ENCODE measurements around the gene SLC12A9. TPM values are rescaled to one million over a fixed set of nuclear protein-coding genes. Genes with fewer than 3 reads are reported as not detected.
A peak's percentile ranks its signal among the peaks of the same experiment; 100 is the strongest.

Gene SLC12A9
- total RNA-seq, 3 donors from 2014 or later: 13.3 to 18.0 (median 16.7) TPM

DNA sequence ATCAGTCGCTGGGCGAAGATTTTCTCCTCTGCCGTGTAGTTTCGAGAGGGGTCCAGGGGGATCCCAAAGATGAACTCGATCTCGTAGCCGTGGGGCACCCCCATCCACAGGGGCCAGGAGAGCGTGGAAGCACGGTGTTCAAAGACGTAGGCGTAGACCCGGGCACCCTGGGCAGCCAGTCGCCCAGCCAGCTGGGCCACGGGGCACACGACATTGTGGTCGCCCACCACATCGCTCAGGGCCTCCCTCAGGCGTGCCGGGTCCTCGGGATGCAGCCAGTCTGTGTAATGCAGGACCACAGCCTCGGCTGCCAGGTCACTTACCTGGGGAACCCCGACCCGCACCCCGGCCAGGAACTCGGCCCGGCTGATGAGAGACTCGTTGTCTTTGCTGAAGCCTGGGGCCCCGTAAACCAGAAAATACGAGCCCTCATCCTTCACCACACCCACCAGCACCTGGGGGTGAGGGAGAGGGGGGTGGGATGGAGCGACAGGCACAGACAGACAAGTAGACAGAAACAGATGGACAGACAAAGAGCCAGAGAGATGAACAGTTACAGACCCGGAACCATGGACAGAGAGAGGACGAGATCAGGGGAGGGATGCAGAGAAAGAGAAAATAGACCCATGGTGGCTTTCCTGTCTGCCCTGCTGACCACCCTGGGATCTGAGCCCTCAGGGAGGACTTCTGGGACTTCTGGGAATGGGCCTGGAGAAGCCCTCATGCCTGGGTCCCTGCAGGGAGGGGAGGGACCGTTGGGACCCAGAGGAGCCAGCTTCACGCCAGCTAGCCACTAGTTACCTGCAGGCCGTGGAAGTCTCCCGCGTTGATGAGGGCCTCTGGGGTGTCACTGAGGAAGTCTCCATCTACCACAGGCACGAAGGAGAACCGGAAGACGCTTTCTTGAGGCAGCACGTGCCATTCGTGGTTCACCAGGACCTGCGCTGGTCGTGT lies 40.1 kb downstream of the SLC12A9 start:
- DNase-seq (ENCODE audit: low spot score in 2 of 2): no peak
- H3K27me3 ChIP-seq: peaks cover 4 to 23% of the 10 kb centered on the region in 2 donors
- no peak overlapping the region for H3K27ac ChIP-seq
- TF ChIP-seq CTCF (IDR thresholded peaks at IDR 0.05) (no peak), POLR2AphosphoS5 (IDR thresholded peaks at IDR 0.05) (no peak), POLR2A (IDR thresholded peaks at IDR 0.05) (no peak)
- intact Hi-C loops (cut with DNase I; ENCODE audit: low total_unique reads): no loop called here
- H3K9me3 ChIP-seq: no peaks in the 10 kb centered on the region
- H3K4me3 ChIP-seq: no peak overlapping the region
- H3K4me1 ChIP-seq: peaks cover 0 to 10% of the 10 kb centered on the region in 2 donors
- H3K36me3 ChIP-seq: no peaks in the 10 kb centered on the region

GRCh38 chr7:100893318-100893895 lies 40.9 kb downstream of the SLC12A9 start:
- H3K4me1 ChIP-seq: peaks cover 0 to 10% of the 10 kb centered on the region in 2 donors
- intact Hi-C loops (cut with DNase I; ENCODE audit: low total_unique reads): no loop called here
- no peaks in the 10 kb centered on the region for H3K9me3 ChIP-seq
- TF ChIP-seq CTCF (IDR thresholded peaks at IDR 0.05) (no peak), POLR2AphosphoS5 (IDR thresholded peaks at IDR 0.05) (no peak), POLR2A (IDR thresholded peaks at IDR 0.05) (no peak)
- no peak overlapping the region for H3K4me3 ChIP-seq
- no peaks in the 10 kb centered on the region for H3K36me3 ChIP-seq
- peaks cover 4 to 28% of the 10 kb centered on the region in 2 donors for H3K27me3 ChIP-seq
- H3K27ac ChIP-seq: no peak overlapping the region
- no peak for DNase-seq (ENCODE audit: low spot score in 2 of 2)

DNA sequence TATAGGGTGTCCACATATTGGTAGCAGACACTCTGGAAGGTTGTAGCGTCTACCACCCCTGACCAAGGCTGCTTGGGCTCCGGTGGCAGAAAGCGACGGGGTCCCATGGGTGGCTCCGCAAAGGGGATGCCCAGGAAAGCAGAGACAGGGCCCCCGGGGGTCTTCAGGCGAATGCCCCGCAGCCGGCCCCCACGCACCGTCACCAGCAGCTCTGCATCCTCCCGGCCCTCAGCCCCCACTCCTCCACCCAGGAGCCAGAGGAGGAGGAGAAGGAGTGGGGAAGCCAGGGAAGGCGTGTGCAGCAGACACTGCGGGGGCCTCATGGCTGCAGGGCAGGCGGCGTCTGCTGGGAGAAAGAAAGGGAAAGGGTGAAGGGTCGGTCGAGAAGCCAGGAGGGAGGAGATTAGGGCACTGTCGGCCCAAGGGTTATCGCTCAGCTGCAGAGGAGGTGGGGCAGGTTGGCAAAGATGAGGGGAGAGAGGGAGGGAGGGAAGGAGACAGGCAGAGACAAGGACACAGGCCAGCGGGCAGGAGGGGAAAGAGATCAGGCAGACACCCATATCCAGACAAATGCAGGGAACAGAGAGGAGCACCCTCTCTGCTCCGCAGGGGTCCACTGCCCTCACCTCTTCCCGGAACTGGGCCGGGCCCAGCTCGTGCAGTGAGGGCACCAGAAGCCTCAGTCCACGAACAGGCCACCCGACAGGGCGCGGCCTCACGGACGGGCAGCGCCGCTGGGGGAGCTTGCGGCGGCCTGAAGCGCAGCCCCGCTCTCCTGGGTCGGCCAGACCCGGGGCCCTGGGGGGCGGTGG lies 41.6 kb downstream of the SLC12A9 start:
- H3K4me3 ChIP-seq: peak overlapping the region; percentile 35 to 67 (median 58)
- no peak for DNase-seq (ENCODE audit: low spot score in 2 of 2)
- H3K36me3 ChIP-seq: no peaks in the 10 kb centered on the region
- no peak for TF ChIP-seq CTCF (IDR thresholded peaks at IDR 0.05)
- TF ChIP-seq POLR2A (IDR thresholded peaks at IDR 0.05): no peak
- H3K27ac ChIP-seq: peak overlapping the region in 1 of 2 donors; percentile 0
- peaks cover 0 to 7% of the 10 kb centered on the region in 2 donors for H3K4me1 ChIP-seq
- no peaks in the 10 kb centered on the region for H3K9me3 ChIP-seq
- peaks cover 4 to 30% of the 10 kb centered on the region in 2 donors for H3K27me3 ChIP-seq
- intact Hi-C loops (cut with DNase I; ENCODE audit: low total_unique reads): no loop called here

- no peak for DNase-seq (ENCODE audit: low spot score in 2 of 2)
- intact Hi-C loops (cut with DNase I; ENCODE audit: low total_unique reads): loop anchor here (5.0 kb wide), 1 partner anchor 162 kb away; no protein-coding TSS in a partner anchor
- peak; percentile 62 to 82 (median 70) for TF ChIP-seq CTCF (IDR thresholded peaks at IDR 0.05)
- TF ChIP-seq POLR2A (IDR thresholded peaks at IDR 0.05): no peak
- TF ChIP-seq POLR2AphosphoS5 (IDR thresholded peaks at IDR 0.05): no peak
- peak overlapping the region; percentile 0 to 29 for H3K27ac ChIP-seq
- peaks cover 4 to 39% of the 10 kb centered on the region in 2 donors for H3K27me3 ChIP-seq
- no peaks in the 10 kb centered on the region for H3K9me3 ChIP-seq
- no peaks in the 10 kb centered on the region for H3K36me3 ChIP-seq
- H3K4me3 ChIP-seq: peak overlapping the region; percentile 35 to 67 (median 58)
- peaks cover 0 to 6% of the 10 kb centered on the region in 2 donors for H3K4me1 ChIP-seq
Observed at GRCh38 chr7:100894860-100895700, 42.6 kb downstream of the SLC12A9 start.
